K562 (cell line): ENCODE results near the gene USP20. TPM values are rescaled to one million over a fixed set of nuclear protein-coding genes. Genes with fewer than 3 reads are reported as not detected.

ENCODE experiments used
- CAMTA2 ChIP-seq: fragments of 250-450 bp; sonication (Bioruptor Pico); conservative IDR thresholded peaks from 2 replicates; pipeline ENCODE4 v1.5.1; 2022
- MEF2A ChIP-seq: IDR thresholded peaks from 2 replicates; pipeline ENCODE4 v1.6.1; 2011; ENCODE audit warnings: low read depth, mild to moderate bottlenecking, low read length, moderate library complexity; ENCODE audit not compliant: control insufficient read depth
- MEF2D ChIP-seq: conservative IDR thresholded peaks from 2 replicates; pipeline ENCODE4 v1.6.1; 2016; ENCODE audit warnings: low read depth, missing genetic modification characterization, missing compliant biosample characterization
- MYC ChIP-seq, 2 experiments: fragments of 250-450 bp in 1 of 2; sonication (Bioruptor Pico) in 1 of 2; IDR thresholded peaks; 2 replicates each; pipeline versions ENCODE4 v1.5.1 to v1.6.1; 2012 to 2021; ENCODE audit warnings: low read depth in 2 of 2, borderline replicate concordance in 1 of 2, improper control_type of control experiment in 1 of 2, low read length in 1 of 2, mild to moderate bottlenecking in 1 of 2, moderate library complexity in 1 of 2
- SRSF7 ChIP-seq: fragments of 200-400 bp; formaldehyde crosslinking; optimal IDR thresholded peaks from 2 replicates; pipeline ENCODE3; 2017; ENCODE audit warnings: mild to moderate bottlenecking, low read depth, low read length
- polyA plus RNA-seq, 8 experiments: library from polyadenylated mRNA; depleted of rRNA in 4 of 8; stranded (reverse) in 5 of 8; unstranded in 3 of 8; fragments of >200 nt; fragmentation: Nextera tagmentation in 2 of 8; fragmentation: Illumina TruSeq in 1 of 8; extraction: Ambion mirVana in 2 of 8; extraction: Trizol in 1 of 8; gene quantifications; 2 replicates each; pipeline versions ENCODE4 v1.2.1 to v1.2.3, GENCODE V29; 2011 to 2014; ENCODE audit warnings: inconsistent platforms in 1 of 8, missing spikeins in 1 of 8
- total RNA-seq, 7 experiments: library from RNA; depleted of rRNA in 6 of 7; stranded (reverse); fragments of >200 nt in 6 of 7; fragmentation: Illumina TruSeq in 2 of 7; extraction: Trizol in 2 of 7; gene quantifications; 2 replicates each; pipeline versions ENCODE4 v1.2.1 to v1.2.3, GENCODE V29; 2011 to 2021; ENCODE audit warnings: low replicate concordance in 1 of 7
- TF ChIP-seq, protein P1 (sequence below): fragments of 450-650 bp; IDR thresholded peaks from 2 replicates; pipeline ENCODE4 v1.7.1; 2018; ENCODE audit warnings: mild to moderate bottlenecking, low read depth; ENCODE audit not compliant: partially characterized antibody
- TF ChIP-seq, protein P2 (sequence below): fragments of 200-800 bp; sonication (Bioruptor generic); IDR thresholded peaks from 2 replicates; pipeline ENCODE4 v1.6.1; 2016; ENCODE audit warnings: missing genetic modification characterization, missing compliant biosample characterization
- TF ChIP-seq, protein P3 (sequence below): sonication (generic); formaldehyde crosslinking; IDR thresholded peaks from 2 replicates; pipeline ENCODE4 v1.8.1; 2022; ENCODE audit warnings: missing genetic modification reagents

The USP20 gene
- total and polyA plus RNA-seq, 9 of the 15 experiments (the other 6 are each of a cell fraction or from before 2014, with no cell fraction given): 1.9 to 136 (median 49.1) TPM

DNA sequence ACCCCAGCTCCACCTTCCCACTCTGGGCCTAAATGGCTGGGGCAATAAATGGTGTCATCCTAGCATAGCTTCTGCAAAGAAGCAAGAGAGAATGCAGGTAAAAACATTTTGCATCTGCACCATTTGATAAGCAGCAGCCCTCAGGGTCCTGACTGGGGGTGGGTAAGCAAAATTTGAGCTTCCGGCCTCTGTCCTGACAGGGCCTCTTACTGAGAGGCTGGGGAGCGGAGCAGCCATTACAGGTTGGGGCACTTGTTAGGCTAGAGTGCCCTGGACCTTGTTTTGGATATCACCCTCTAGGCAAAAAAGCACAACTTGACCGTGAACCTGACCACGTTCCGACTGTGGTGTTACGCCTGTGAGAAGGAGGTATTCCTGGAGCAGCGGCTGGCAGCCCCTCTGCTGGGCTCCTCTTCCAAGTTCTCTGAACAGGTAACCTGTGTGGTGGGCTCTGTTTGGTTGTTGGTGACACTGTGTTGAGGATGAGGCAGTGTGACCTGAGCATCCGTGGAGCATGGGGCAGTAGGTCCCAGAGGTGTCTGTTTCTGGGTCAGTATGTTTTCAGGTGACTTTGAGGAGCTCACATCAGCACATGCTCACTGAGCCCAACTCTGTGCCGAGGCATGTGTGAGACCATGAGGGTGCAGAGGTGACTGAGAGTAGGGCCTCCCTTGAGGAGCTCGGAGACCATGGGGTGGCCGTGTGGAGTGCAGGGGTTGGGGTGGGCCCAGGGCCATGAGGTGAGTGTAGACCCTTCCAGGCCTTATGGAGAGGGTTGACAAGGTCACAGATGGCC lies 23.1 kb downstream of the USP20 start (continued):
- TF ChIP-seq, protein P1, sequence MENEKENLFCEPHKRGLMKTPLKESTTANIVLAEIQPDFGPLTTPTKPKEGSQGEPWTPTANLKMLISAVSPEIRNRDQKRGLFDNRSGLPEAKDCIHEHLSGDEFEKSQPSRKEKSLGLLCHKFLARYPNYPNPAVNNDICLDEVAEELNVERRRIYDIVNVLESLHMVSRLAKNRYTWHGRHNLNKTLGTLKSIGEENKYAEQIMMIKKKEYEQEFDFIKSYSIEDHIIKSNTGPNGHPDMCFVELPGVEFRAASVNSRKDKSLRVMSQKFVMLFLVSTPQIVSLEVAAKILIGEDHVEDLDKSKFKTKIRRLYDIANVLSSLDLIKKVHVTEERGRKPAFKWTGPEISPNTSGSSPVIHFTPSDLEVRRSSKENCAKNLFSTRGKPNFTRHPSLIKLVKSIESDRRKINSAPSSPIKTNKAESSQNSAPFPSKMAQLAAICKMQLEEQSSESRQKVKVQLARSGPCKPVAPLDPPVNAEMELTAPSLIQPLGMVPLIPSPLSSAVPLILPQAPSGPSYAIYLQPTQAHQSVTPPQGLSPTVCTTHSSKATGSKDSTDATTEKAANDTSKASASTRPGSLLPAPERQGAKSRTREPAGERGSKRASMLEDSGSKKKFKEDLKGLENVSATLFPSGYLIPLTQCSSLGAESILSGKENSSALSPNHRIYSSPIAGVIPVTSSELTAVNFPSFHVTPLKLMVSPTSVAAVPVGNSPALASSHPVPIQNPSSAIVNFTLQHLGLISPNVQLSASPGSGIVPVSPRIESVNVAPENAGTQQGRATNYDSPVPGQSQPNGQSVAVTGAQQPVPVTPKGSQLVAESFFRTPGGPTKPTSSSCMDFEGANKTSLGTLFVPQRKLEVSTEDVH: no peak
- no peak for TF ChIP-seq SRSF7
- TF ChIP-seq MEF2D (tag): no peak
- no peak for TF ChIP-seq MEF2A
- TF ChIP-seq, protein P2, sequence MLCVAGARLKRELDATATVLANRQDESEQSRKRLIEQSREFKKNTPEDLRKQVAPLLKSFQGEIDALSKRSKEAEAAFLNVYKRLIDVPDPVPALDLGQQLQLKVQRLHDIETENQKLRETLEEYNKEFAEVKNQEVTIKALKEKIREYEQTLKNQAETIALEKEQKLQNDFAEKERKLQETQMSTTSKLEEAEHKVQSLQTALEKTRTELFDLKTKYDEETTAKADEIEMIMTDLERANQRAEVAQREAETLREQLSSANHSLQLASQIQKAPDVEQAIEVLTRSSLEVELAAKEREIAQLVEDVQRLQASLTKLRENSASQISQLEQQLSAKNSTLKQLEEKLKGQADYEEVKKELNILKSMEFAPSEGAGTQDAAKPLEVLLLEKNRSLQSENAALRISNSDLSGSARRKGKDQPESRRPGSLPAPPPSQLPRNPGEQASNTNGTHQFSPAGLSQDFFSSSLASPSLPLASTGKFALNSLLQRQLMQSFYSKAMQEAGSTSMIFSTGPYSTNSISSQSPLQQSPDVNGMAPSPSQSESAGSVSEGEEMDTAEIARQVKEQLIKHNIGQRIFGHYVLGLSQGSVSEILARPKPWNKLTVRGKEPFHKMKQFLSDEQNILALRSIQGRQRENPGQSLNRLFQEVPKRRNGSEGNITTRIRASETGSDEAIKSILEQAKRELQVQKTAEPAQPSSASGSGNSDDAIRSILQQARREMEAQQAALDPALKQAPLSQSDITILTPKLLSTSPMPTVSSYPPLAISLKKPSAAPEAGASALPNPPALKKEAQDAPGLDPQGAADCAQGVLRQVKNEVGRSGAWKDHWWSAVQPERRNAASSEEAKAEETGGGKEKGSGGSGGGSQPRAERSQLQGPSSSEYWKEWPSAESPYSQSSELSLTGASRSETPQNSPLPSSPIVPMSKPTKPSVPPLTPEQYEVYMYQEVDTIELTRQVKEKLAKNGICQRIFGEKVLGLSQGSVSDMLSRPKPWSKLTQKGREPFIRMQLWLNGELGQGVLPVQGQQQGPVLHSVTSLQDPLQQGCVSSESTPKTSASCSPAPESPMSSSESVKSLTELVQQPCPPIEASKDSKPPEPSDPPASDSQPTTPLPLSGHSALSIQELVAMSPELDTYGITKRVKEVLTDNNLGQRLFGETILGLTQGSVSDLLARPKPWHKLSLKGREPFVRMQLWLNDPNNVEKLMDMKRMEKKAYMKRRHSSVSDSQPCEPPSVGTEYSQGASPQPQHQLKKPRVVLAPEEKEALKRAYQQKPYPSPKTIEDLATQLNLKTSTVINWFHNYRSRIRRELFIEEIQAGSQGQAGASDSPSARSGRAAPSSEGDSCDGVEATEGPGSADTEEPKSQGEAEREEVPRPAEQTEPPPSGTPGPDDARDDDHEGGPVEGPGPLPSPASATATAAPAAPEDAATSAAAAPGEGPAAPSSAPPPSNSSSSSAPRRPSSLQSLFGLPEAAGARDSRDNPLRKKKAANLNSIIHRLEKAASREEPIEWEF (CRISPR knock-in tag): no peak
- TF ChIP-seq, protein P3, sequence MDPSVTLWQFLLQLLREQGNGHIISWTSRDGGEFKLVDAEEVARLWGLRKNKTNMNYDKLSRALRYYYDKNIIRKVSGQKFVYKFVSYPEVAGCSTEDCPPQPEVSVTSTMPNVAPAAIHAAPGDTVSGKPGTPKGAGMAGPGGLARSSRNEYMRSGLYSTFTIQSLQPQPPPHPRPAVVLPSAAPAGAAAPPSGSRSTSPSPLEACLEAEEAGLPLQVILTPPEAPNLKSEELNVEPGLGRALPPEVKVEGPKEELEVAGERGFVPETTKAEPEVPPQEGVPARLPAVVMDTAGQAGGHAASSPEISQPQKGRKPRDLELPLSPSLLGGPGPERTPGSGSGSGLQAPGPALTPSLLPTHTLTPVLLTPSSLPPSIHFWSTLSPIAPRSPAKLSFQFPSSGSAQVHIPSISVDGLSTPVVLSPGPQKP (CRISPR knock-in tag): no peak
- peak; percentile 16; the same call in 1 of the 2 replicates for TF ChIP-seq MYC (IDR thresholded peaks at IDR 0.05; ENCODE audit: low read depth, low read length)
- no peak for TF ChIP-seq MYC (CRISPR knock-in tag; IDR thresholded peaks at IDR 0.05; ENCODE audit: borderline replicate concordance, low read depth)
- TF ChIP-seq CAMTA2: no peak
